H1 (cell line): ENCODE measurements around the gene ZNF281. TPM values are rescaled to one million over a fixed set of nuclear protein-coding genes. Genes with fewer than 3 reads are reported as not detected.

ENCODE experiments used
- CTCF ChIA-PET: fragments of 300-600 bp; sonication (Branson Sonifier 250); formaldehyde crosslinking; loops from one replicate; lab custom pipeline; 2021; ENCODE audit not compliant: partially characterized antibody; lab: Charles Lee
- POLR2A ChIA-PET: fragments of 300-600 bp; sonication (Branson Sonifier 250); formaldehyde crosslinking; loops from one replicate; lab custom pipeline; 2021; ENCODE audit warnings: inconsistent platforms; ENCODE audit not compliant: partially characterized antibody; lab: Charles Lee
- DNase-seq, 2 experiments: peaks; one replicate each; pipeline versions ENCODE4 v3.0.0 to v3.0.0-alpha.2; 2010 to 2022; ENCODE audit warnings: low spot score in 2 of 2, low read depth in 1 of 2, mixed read lengths in 1 of 2
- FAIRE-seq: peaks from 2 replicates; lab custom pipeline; 2011; peaks lifted over from hg19 to GRCh38; lab: Jason Lieb, UNC
- H2AFZ ChIP-seq: 2 replicates; pipeline ENCODE4 v1.8.1; 2012; ENCODE audit warnings: low read length, inconsistent platforms
- H2AK5ac ChIP-seq: 2 replicates; pipeline ENCODE4 v1.6.1; 2013; ENCODE audit warnings: low read depth, low read length
- H2BK120ac ChIP-seq: replicated peaks from 2 replicates; pipeline ENCODE3; 2013; ENCODE audit warnings: low read depth, low read length, inconsistent platforms
- H2BK12ac ChIP-seq: 2 replicates; pipeline ENCODE4 v1.6.1; 2013; ENCODE audit warnings: low read depth, low read length
- H2BK15ac ChIP-seq: 2 replicates; pipeline ENCODE4 v1.6.1; 2013; ENCODE audit warnings: low read length
- H2BK20ac ChIP-seq: 2 replicates; pipeline ENCODE4 v1.6.1; 2013; ENCODE audit warnings: low read length
- H2BK5ac ChIP-seq: 2 replicates; pipeline ENCODE4 v1.6.1; 2013; ENCODE audit warnings: low read depth, low read length
- H3K14ac ChIP-seq: 2 replicates; pipeline ENCODE4 v1.6.1; 2013; ENCODE audit warnings: inconsistent platforms; ENCODE audit not compliant: insufficient read length
- H3K18ac ChIP-seq: 2 replicates; pipeline ENCODE4 v1.6.1; 2013; ENCODE audit warnings: low read length; ENCODE audit errors: extremely low read depth
- H3K23ac ChIP-seq: 2 replicates; pipeline ENCODE4 v1.6.1; 2013; ENCODE audit warnings: inconsistent platforms; ENCODE audit not compliant: insufficient read length
- H3K23me2 ChIP-seq: 2 replicates; pipeline ENCODE4 v1.6.1; 2013; ENCODE audit warnings: low read depth, low read length
- H3K27ac ChIP-seq: 2 replicates; pipeline ENCODE4 v1.6.1; 2011; ENCODE audit warnings: low read depth, low read length, inconsistent platforms
- H3K27me3 ChIP-seq, 4 experiments: replicated peaks in 1 of 4; 1 replicate in 1 of 4; 2 replicates in 3 of 4; pipeline versions ENCODE4 v1.6.1 to v1.8.1; 2011 to 2013; ENCODE audit warnings: low read length in 3 of 4, mild to moderate bottlenecking in 3 of 4, inconsistent platforms in 2 of 4, mixed read lengths in 2 of 4, moderate library complexity in 1 of 4; ENCODE audit not compliant: control insufficient read depth in 3 of 4, insufficient read depth in 3 of 4; ENCODE audit errors: extremely low read depth in 1 of 4
- H3K36me3 ChIP-seq, 4 experiments: 2 replicates each; pipeline versions ENCODE4 v1.6.1 to v1.8.1; 2011 to 2013; ENCODE audit warnings: mild to moderate bottlenecking in 4 of 4, low read length in 3 of 4, moderate library complexity in 2 of 4, control low read depth in 1 of 4, inconsistent platforms in 1 of 4; ENCODE audit not compliant: insufficient read depth in 4 of 4, control insufficient read depth in 2 of 4
- H3K4ac ChIP-seq: replicated peaks from 2 replicates; pipeline ENCODE3; 2013; ENCODE audit warnings: low read length, low read depth, mixed read lengths, inconsistent platforms; ENCODE audit not compliant: insufficient read length
- H3K4me1 ChIP-seq, 4 experiments: replicated peaks in 1 of 4; 1 replicate in 1 of 4; 2 replicates in 3 of 4; pipeline versions ENCODE4 v1.6.1 to v1.8.1; 2011 to 2013; ENCODE audit warnings: low read length in 3 of 4, inconsistent platforms in 2 of 4, mixed read lengths in 1 of 4; ENCODE audit not compliant: insufficient read depth in 4 of 4, control insufficient read depth in 3 of 4
- H3K4me2 ChIP-seq, 2 experiments: 2 replicates each; pipeline versions ENCODE4 v1.6.1 to v1.8.1; 2011 to 2013; ENCODE audit warnings: low read depth in 2 of 2, low read length in 2 of 2, control low read depth in 1 of 2, inconsistent platforms in 1 of 2, mild to moderate bottlenecking in 1 of 2; ENCODE audit not compliant: insufficient read depth in 1 of 2
- H3K4me3 ChIP-seq, 4 experiments: fragments of 200-600, 300-600 bp in 1 of 4; sonication (generic), shearing (Covaris generic), sonication (Bioruptor Twin) in 1 of 4; 2 replicates each; pipeline versions ENCODE4 v1.5.1 to v1.8.1; 2011 to 2016; ENCODE audit warnings: low read length in 4 of 4, low read depth in 3 of 4, control low read depth in 2 of 4, inconsistent platforms in 2 of 4, mild to moderate bottlenecking in 2 of 4, mixed read lengths in 1 of 4, moderate library complexity in 1 of 4; ENCODE audit not compliant: insufficient read depth in 2 of 4; ENCODE audit errors: extremely low read depth in 1 of 4
- H3K56ac ChIP-seq: replicated peaks from 2 replicates; pipeline ENCODE3; 2013; ENCODE audit warnings: low read depth, mild to moderate bottlenecking, mixed read lengths, low read length, inconsistent platforms; ENCODE audit not compliant: insufficient read length
- H3K79me1 ChIP-seq: 2 replicates; pipeline ENCODE4 v1.6.1; 2013; ENCODE audit warnings: low read depth, low read length, control low read depth
- H3K79me2 ChIP-seq, 2 experiments: 2 replicates each; pipeline versions ENCODE4 v1.6.1 to v1.8.1; 2012 to 2013; ENCODE audit warnings: low read length in 2 of 2, mild to moderate bottlenecking in 2 of 2, inconsistent platforms in 1 of 2; ENCODE audit not compliant: insufficient read depth in 2 of 2, control insufficient read depth in 1 of 2
- H3K9ac ChIP-seq, 4 experiments: replicated peaks in 1 of 4; 1 replicate in 1 of 4; 2 replicates in 3 of 4; pipeline versions ENCODE4 v1.6.1 to v1.8.1; 2011 to 2013; ENCODE audit warnings: low read depth in 3 of 4, low read length in 3 of 4, control low read depth in 2 of 4, mild to moderate bottlenecking in 2 of 4, moderate library complexity in 2 of 4, inconsistent platforms in 1 of 4; ENCODE audit errors: extremely low read depth in 1 of 4
- H3K9me3 ChIP-seq, 2 experiments: 2 replicates each; pipeline versions ENCODE4 v1.6.1 to v1.8.1; 2012 to 2013; ENCODE audit warnings: mild to moderate bottlenecking in 2 of 2, moderate library complexity in 2 of 2, control low read depth in 1 of 2, inconsistent platforms in 1 of 2, low read depth in 1 of 2, low read length in 1 of 2, mixed read lengths in 1 of 2; ENCODE audit not compliant: insufficient read depth in 2 of 2
- H4K20me1 ChIP-seq, 2 experiments: replicated peaks in 1 of 2; 2 replicates each; pipeline versions ENCODE3 to v1.8.1; 2011 to 2013; ENCODE audit warnings: inconsistent platforms in 2 of 2, low read length in 2 of 2, mild to moderate bottlenecking in 1 of 2; ENCODE audit not compliant: insufficient read depth in 2 of 2, control insufficient read depth in 1 of 2
- H4K5ac ChIP-seq: 2 replicates; pipeline ENCODE4 v1.6.1; 2013; ENCODE audit warnings: low read length, low read depth, mixed read lengths, inconsistent platforms; ENCODE audit not compliant: insufficient read length
- H4K8ac ChIP-seq: 2 replicates; pipeline ENCODE4 v1.8.0; 2013; ENCODE audit warnings: mild to moderate bottlenecking, moderate library complexity, low read length, inconsistent platforms; ENCODE audit not compliant: insufficient read depth; ENCODE audit errors: extremely low read depth
- H4K91ac ChIP-seq: replicated peaks from 2 replicates; pipeline ENCODE3; 2013; ENCODE audit warnings: low read length, mixed read lengths, inconsistent platforms; ENCODE audit not compliant: insufficient read length
- SIX5 ChIP-seq: IDR thresholded peaks from 2 replicates; pipeline ENCODE4 v1.6.1; 2011; ENCODE audit warnings: mild to moderate bottlenecking, low read depth, low read length
- WGBS, 2 experiments: shearing (Covaris generic) in 1 of 2; methylation state at CpG; one replicate each; pipeline versions ENCODE4 v1.1.6 to v1.1.7; 2013 to 2015; ENCODE audit warnings: low lambda C conversion rate in 2 of 2, mixed read lengths in 2 of 2, inconsistent platforms in 1 of 2, low coverage in 1 of 2, missing lambda C conversion rate in 1 of 2; ENCODE audit not compliant: insufficient replicate concordance in 2 of 2, insufficient coverage in 1 of 2, insufficient read length in 1 of 2; ENCODE audit errors: extremely low coverage in 1 of 2, missing lambda C conversion rate in 1 of 2; 5-methylcytosine and 5-hydroxymethylcytosine counted together
- polyA plus RNA-seq, 7 experiments: library from polyadenylated mRNA; depleted of rRNA in 3 of 7; stranded (reverse) in 5 of 7; unstranded in 2 of 7; fragments of >200 nt in 5 of 7; fragments of 200-250 nt in 2 of 7; gene quantifications; 1 replicate in 5 of 7; 2 replicates in 1 of 7; 4 replicates in 1 of 7; pipeline versions ENCODE4 v1.2.1 to v1.2.3, GENCODE V29; 2011 to 2013; ENCODE audit warnings: missing spikeins in 2 of 7, mixed read lengths in 2 of 7
- total RNA-seq: library from RNA; stranded (reverse); fragmentation: NEBNext Ultra II Directional; extraction: Animal tissue kit (Norgen Biotek cat#: 25700); gene quantifications from 2 replicates; pipeline ENCODE4 v1.2.1, GENCODE V29; 2021

Gene ZNF281
- total and polyA plus RNA-seq, 2 of the 8 experiments (the other 6 are each of a cell fraction or from before 2014, with no cell fraction given) = 19.5 to 61.4 TPM

- no peak overlapping the region for H2BK12ac ChIP-seq
- no peaks in the 10 kb centered on the region for H3K27me3 ChIP-seq
- H2BK15ac ChIP-seq = no peak overlapping the region
- no peak overlapping the region for H4K8ac ChIP-seq
- H3K9ac ChIP-seq = no peak overlapping the region
- no peak overlapping the region for H3K56ac ChIP-seq
- no peak overlapping the region for H3K27ac ChIP-seq
- peaks cover 2% of the 10 kb centered on the region; the same call in 1 of the 2 replicates for H3K79me1 ChIP-seq
- H3K14ac ChIP-seq = no peak overlapping the region
- H4K20me1 ChIP-seq = no peaks in the 10 kb centered on the region
- no peak overlapping the region for H2BK120ac ChIP-seq
- H3K4ac ChIP-seq = no peak overlapping the region
- no peak for FAIRE-seq
- no peak for DNase-seq
- no peak overlapping the region for H3K18ac ChIP-seq
- no peak for TF ChIP-seq SIX5
- WGBS, 2 experiments = 100% methylated on average over 1 of the region's 1 CpG; no CpG with 5 or more reads in 1 of the 2 experiments
- H4K5ac ChIP-seq = no peak overlapping the region
- H3K9me3 ChIP-seq = peaks cover 0 to 3% of the 10 kb centered on the region in 2 experiments; a peak in 1 of 4 replicates
- H2AFZ ChIP-seq = no peak overlapping the region
- H2BK20ac ChIP-seq = no peak overlapping the region
- H2BK5ac ChIP-seq = no peak overlapping the region
- ChIA-PET CTCF (no interaction called here), POLR2A (no interaction called here)
- no peak overlapping the region for H4K91ac ChIP-seq
- H3K23ac ChIP-seq = no peak overlapping the region
- no peaks in the 10 kb centered on the region for H3K79me2 ChIP-seq
- H3K23me2 ChIP-seq = no peaks in the 10 kb centered on the region
- H2AK5ac ChIP-seq = no peak overlapping the region
- no peaks in the 10 kb centered on the region; a peak in 1 of 7 replicates for H3K4me1 ChIP-seq
- H3K4me3 ChIP-seq = no peak overlapping the region
- H3K4me2 ChIP-seq = no peak overlapping the region
- peaks cover 0 to 15% (median 7%) of the 10 kb centered on the region in 4 experiments; a peak in 2 of 8 replicates for H3K36me3 ChIP-seq
Measured at GRCh38 chr1:200445213-200445612, 35.4 kb upstream of the ZNF281 start.
